Effector CD4-positive, alpha-beta T cell (primary cell): Measurements from ENCODE around the gene NAGLU.
A peak's percentile ranks its signal among the peaks of the same experiment; 100 is the strongest.
"Not testable (repeated sequence)": the region's sequence is repeated elsewhere in the genome, so short reads cannot be mapped to it uniquely, and the experiment has no call there.

Source experiments
- DNase-seq: peaks from one replicate; pipeline ENCODE4 v3.0.0-alpha.2; 2020

The NAGLU gene

DNA sequence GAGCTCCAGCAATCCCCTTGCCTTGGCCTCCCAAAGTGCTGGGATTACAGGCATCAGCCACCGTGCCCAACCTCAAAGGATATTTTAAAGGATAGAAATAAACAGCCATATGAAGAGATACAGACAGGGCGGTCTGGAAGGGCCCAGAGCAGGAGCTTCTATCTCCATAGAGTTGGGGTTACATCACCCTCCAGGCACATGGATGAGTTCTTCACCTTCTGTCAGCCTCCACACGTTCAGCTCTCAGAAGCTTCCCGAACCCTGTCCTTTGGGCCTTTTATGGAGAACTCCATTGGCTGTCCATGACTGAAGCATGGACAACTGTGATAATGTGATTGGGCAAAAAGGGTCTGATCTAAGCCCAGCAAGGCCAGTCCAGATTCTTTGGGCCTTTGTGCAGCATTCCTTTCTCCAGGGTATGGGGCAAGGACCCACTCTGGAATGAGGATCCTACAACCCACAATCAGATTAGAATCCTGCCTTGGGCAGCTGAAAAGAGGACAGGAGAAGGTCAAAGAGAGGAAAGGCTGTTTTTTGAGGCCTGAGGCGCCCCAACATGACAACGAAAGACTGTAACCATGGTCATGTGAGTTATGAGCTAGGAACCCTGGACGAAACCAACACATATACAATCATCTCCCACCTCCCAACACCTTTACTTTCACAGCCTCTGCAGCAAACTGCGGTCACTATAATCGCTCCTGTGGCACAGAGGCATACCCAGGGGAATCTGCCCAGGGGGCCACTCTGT is 9.9 kb downstream of the NAGLU start:
- DNase-seq, result not testable (repeated sequence)

DNA sequence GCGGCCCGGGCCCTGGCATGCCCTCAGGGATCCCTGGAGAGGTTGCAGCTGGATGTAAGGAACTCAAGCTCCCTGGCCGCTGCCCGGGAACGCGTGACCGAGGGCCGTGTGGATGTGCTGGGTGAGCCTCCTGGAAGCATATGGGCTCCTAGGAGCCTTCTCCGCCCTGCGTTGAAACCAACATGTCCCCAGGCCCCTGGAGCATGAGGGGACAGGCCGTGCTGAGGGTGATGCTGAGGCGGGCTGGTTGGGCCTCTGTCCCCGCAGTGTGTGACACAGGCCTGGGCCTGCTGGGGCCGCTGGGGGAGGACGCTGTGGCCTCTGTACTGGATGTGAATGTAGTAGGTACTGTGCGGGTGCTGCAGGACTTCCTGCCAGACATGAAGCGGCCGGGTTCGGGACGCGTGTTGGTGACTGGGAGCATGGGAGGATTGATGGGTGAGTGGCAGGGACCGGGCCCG is 11.0 kb downstream of the NAGLU start:
- no peak for DNase-seq

DNA sequence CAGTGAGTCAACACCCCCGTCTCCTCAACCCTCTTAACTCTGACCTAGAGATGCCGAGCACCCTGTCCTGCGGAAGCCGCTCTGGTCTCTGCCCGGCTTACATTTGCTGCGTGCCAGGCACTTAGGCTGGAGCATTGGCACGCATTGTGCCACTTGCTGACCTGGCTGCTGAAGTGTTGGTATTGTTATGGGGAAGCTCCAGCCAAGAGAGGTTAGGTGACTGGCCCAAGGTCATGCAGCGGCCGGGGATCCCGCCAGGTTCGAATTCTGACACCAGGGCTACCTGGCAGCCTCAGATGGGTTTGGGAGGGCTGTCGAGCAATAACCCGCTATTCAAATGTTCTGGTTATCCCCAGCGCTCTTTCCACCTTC is 11.6 kb downstream of the NAGLU start:
- DNase-seq, result no peak

DNA sequence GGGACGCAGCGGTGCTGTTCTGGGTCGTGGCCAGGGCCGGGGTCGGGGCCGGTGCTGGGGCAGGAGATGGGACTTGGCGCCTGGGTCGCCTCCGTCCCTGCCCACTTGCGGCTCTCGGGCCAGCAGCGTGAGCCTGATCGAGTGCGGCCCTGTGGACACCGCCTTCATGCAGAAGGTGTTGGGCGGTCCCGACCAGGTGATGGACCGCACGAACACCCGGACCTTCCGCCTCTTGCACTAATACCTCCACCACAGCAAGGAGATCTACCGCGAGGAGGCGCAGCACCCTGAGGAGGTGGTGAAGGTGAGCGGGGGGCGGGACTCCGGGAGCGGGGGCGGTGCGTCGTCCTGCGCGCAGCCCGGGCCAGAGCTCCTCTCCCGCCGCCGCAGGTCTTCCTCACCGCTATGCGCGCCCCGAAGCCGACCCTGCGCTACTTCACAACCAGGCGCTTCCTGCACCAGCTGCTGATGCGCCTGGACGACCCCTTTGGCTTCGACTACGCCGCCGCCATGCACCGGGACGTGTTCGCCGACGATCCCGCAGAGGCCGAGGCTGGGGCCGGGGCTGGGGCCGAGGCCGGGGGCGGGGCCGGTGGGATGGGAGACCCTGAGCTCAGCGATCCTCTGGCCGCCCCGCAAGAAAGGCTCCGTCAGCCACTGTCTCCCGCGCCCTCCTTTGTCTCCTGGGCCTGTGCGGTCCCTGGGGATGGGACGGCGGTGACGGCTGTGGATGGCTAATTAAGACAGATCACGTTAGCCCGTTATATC is 12.2 kb downstream of the NAGLU start:
- DNase-seq, result peak; percentile 73

DNA sequence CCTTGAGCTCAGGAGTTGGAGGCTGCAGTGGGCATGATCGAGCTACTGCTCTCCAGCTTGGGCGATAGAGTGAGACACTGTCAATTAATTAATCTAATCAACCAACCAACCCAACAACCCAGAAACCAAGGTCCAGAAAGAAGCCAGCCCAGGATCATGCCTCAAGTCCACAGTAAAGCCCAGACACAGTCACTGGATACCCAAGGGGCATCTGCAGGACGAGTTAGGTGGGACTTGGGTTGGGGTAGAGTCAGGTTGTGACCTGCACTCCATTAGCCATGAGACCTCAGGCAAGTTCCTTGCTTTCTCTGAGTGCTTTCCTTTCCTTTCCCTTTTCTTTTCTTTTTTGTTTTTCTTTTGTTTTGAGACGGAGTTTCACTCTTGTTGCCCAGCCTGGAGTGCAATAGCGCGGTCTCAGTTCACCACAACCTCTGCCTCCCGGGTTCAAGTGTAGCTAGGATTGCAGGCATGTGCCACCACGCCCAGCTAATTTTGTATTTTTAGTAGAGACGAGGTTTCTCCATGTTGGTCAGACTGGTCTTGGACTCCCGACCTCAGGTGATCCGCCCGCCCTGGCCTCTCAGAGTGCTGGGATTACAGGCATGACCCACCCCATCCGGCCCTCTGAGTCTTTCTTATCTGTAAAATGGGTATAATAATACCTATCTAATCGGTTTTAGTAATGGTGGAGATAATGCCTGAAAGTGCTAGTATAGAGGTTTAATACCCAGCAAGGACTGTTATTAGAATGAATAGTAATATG is 13.1 kb downstream of the NAGLU start:
- DNase-seq, result no peak

DNA sequence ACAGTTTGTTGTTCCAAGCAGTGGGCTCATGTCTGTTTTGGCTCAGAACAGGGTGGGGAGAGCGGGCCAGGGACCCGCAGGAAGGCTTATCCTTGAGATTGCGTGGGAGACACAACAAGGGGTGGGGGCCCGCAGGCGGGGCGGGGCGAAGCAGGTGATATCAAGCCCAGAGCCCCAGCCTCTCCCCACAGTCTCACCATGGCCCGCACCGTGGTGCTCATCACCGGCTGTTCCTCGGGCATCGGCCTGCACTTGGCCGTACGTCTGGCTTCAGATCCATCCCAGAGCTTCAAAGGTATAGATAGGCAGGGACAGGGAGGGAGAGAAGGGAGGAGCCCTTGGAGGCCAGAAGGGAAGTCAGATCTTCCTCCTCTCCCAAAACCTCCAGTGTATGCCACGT is 16.7 kb downstream of the NAGLU start, which contains the start of gene HSD17B1:
HSD17B1 (plus strand) TSS at position 188 of the 400 bp plus-strand sequence; CDS start at position 199, 11 bp downstream.
- DNase-seq, result not testable (repeated sequence)

DNA sequence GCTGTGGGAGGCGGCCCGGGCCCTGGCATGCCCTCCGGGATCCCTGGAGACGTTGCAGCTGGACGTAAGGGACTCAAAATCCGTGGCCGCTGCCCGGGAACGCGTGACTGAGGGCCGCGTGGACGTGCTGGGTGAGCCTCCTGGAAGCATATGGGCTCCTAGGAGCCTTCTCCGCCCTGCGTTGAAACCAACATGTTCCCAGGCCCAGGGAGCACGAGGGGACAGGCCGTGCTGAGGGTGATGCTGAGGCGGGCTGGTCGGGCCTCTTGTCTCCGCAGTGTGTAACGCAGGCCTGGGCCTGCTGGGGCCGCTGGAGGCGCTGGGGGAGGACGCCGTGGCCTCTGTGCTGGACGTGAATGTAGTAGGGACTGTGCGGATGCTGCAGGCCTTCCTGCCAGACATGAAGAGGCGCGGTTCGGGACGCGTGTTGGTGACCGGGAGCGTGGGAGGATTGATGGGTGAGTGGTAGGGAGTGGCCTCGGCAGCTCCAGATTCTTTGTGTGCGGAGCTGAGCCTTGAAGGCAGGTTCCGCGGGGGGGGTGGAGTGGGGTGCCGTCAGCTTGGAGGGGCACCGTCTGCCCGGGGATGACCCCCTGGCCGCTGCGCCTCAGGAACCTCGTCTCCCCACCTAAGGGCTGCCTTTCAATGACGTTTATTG is 17.2 kb downstream of the NAGLU start:
- no peak for DNase-seq

DNA sequence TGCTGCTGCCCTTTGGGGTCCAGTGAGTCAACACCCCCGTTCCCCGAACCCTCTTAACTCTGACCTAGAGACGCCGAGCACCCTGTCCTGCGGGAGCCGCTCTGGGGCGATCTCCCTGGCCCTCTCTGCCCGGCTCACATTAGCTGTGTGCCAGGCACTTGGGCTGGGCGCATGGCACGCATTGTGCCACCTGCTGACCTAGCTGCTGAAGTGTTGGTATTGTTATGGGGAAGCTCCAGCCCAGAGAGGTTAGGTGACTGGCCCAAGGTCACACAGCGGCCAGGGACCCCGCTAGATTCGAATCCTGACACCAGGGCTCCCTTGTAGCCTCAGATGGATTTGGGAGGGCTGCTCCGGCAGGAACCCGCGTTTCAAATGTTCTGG is 17.8 kb downstream of the NAGLU start:
- DNase-seq, result no peak

DNA sequence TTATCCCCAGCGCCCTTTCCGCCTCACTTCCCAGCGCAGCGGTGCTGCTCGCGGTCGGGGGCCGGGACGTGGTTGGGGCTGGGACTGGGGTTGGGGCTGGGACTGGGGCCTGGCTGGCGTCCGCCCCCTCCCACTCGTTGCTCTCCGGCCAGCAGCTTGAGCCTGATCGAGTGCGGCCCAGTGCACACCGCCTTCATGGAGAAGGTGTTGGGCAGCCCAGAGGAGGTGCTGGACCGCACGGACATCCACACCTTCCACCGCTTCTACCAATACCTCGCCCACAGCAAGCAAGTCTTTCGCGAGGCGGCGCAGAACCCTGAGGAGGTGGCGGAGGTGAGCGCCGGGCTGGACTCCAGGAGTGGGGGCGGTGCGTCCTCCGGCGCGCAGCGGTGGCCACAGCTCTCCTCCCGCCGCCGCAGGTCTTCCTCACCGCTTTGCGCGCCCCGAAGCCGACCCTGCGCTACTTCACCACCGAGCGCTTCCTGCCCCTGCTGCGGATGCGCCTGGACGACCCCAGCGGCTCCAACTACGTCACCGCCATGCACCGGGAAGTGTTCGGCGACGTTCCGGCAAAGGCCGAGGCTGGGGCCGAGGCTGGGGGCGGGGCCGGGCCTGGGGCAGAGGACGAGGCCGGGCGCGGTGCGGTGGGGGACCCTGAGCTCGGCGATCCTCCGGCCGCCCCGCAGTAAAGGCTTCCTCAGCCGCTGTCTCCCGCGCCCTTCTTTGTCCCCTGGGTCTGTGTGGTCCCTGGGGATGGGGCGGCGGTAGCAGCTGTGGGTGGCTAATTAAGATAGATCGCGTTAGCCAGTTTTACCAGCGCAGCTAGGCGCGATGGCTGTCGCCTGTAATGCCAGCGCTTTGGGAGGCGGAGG is 18.4 kb downstream of the NAGLU start:
- peak; percentile 62 for DNase-seq

DNA sequence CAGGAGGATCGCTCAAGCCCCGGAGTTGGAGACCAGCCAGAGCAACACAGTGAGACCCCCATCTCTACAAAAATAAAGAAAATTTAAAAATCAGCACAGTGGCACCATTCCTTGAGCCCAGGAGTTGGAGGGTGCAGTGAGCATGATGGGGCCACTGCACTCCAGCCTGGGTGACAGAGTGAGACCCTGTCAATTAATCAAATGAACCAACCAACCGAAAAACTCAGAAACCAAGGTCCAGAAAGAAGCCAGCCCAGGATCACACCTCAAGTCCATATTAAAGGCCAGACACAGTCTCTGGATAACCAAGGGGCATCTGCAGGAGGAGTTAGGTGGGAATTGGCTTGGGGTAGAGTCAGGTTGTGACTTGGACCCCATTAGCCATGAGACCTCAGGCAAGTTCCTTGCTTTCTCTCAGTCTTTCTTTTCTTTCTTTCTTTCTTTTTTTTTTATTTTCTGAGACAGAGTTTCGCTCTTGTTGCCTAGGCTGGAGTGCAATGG is 19.1 kb downstream of the NAGLU start:
- no peak for DNase-seq

DNA sequence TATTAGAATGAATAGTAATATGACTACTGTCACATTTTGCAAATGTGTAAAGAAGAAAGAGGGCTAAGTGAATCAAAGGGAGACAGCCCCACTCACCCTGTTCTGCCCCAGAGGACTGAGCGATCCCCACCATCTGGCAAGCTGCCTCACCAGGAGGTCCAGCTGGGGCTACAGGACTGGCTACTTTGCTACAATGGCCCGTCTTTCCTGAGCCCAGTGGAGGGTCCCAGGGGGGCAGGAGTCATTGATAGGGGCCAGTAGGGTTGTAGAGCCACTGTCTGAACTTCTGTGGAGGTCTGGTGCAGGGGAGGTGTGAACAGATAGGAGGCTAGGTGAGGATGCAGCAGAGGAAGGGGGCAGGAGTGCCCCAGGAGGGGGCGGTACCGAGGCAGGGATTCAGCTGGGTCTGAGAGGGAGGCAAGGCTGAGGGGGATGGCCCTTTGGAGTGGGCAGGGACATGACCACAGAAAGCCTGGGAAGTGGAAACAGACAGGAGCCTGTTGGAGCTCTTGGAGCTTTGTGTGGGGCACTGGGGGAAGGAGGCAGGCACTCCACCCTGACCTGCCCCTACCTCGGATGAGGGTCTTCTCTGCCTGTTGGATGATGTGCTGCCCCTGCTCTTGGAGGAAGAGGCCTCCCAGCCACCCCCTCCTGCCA is 20.0 kb downstream of the NAGLU start:
- DNase-seq, result not testable (repeated sequence)

DNA sequence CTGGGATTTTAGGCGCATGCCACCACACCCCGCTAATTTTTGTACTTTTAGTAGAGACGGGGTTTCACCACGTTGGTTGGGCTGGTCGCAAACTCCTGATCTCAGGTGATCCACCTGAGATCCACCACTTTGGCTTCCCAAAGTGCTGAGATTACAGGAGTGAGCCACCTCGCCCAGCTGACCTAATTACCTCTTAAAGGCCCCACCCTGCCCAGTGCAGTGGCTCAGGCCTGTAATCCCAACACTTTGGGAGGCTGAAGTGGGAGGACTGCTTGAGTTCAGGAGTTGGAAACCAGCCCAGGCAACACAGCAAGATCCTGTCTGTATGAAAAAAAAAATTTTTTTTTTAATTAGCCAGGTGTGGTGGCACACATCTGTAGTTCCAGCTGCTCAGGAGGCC is 23.0 kb downstream of the NAGLU start:
- no peak for DNase-seq

DNA sequence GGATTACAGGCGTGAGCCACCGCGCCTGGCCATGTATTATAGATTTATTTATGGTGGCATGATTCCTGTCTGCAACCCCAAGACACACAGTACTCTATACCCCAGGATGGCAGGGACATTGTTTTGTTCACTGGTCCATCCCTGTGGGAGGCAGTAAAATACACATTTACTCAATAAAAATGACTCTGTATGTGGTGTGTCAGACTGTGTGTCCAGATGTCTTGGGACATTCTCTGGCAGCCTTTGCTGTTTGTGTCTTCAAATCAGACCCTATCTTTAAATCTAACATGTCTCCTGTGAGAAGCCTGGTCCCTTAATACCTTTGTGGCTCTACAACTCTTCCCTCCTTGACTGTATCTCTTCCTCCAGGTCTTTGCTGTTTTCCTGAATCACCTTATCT is 24.2 kb downstream of the NAGLU start:
- no peak for DNase-seq

DNA sequence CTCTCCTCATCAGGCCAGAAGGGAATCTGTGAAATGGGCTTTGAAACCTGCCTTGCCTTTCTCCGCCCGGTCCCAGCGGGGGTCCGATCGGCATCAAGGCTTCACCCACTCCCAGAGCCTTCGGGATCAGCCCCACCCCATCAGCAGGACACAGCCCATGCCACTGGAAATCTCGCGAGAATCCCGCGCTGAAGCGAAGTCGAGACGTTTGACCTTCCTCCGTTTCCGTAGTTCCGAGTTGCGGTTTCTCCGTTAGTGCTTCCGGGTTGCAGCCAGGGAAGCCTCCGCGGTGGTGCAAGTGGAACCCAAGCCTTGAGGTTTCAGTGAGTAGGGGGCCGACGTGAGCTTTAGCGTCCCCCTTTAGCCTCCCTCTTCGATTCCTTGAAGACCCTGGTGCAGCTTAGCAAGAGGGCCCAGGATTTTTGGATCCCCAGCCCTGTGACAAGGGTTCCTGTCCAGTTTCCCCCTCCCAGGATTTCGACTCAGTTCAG is 25.9 kb downstream of the NAGLU start, which contains the start of gene COASY:
COASY (plus strand) TSS at position 252 of the 491 bp plus-strand sequence. CDS start 475 bp downstream, outside the sequence.
- DNase-seq, result peak; percentile 89

DNA sequence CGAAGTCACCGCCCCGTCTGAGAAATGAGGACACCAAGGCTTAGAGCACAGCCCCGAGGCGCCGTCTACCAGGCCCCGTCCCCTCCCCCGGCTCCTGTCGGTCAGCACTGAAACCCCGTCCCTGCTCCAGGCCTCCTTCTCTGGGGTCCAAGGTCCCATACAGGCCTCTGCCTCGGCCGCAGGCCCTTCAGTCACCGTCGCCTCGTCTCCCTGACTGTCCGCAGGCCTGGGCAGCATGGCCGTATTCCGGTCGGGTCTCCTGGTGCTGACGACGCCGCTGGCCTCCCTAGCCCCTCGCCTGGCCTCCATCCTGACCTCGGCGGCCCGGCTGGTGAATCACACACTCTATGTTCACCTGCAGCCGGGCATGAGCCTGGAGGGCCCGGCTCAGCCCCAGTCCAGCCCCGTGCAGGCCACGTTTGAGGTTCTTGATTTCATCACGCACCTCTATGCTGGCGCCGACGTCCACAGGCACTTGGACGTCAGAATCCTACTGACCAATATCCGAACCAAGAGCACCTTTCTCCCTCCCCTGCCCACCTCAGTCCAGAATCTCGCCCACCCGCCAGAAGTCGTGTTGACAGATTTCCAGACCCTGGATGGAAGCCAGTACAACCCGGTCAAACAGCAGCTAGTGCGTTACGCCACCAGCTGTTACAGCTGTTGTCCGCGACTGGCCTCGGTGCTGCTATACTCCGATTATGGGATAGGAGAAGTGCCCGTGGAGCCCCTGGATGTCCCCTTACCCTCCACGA is 26.5 kb downstream of the NAGLU start:
- no peak for DNase-seq

DNA sequence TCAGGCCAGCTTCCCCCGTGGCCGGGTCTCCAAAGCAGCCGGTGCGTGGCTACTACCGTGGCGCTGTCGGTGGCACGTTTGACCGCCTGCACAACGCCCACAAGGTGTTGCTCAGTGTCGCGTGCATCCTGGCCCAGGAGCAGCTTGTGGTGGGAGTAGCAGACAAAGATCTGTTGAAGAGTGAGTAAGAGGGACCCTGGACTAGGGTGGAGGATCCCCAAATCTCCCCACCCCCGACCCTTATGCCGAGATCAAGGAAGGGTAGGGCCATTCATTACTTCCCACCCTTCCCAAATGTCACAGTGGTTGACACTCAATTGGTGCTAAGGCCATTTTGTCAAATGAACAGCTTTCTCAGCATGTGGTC is 27.1 kb downstream of the NAGLU start:
- DNase-seq, result no peak

DNA sequence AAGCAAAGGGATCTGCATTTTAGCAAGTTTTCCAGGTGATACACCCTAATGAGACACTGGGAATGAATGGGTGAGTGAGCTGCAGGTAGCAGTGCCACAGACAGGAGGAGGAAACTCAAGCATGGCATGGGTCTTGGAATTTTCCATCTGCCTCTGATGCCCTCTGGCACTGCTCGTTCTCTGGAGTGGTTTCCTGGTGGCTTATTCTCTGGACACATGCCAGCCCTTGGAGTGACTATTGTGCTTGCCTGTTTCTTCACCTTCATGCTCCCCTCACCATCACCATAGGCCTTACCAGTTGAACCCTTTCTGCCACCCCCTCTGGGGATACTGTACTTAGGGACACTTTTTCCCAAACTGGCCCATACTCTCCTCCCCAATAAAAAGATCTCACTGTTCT is 27.5 kb downstream of the NAGLU start:
- DNase-seq, result no peak

DNA sequence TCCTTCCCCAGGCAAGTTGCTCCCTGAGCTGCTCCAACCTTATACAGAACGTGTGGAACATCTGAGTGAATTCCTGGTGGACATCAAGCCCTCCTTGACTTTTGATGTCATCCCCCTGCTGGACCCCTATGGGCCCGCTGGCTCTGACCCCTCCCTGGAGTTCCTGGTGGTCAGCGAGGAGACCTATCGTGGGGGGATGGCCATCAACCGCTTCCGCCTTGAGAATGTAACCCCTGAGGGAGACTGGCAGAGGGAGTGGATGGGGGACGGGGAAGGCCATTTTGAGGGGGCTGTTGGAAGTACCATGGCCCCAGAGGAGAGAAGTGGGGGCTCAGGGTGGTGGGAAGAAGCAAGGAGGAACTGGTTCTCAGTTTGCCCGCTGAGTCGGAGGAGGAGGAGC is 27.9 kb downstream of the NAGLU start:
- no peak for DNase-seq

DNA sequence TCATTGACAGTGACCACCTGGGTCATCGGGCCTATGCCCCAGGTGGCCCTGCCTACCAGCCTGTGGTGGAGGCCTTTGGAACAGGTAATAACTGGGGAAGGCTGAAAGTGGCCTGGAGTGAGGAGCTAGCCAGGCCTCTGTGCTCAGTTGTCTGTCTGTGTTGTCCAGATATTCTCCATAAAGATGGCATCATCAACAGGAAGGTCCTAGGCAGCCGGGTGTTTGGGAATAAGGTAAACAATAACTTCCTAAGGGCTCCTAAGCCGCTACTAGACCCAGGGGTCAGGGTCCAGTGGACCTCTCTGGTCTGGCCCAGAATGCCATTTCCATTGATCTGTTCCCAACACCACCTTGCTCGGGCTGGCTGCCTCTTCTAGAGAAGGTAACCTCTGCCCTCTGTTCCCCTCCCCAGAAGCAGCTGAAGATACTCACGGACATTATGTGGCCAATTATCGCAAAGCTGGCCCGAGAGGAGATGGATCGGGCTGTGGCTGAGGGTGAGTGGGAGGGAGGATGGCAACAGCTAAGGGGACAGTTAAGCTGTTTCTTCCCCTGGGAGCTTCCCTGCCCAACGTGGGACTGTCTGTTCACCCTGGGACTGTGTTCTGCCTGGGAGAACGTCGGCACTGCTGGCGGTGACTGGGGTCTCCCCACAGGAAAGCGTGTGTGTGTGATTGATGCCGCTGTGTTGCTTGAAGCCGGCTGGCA is 28.9 kb downstream of the NAGLU start:
- DNase-seq, result no peak
